Upper lobe of left lung (tissue), 4 donors: ENCODE data around the gene SULT1C4.

Experiments
- POLR2A ChIP-seq, 4 donors: fragments of 450-650 bp; IDR thresholded peaks; one replicate each; pipeline ENCODE4 v1.5.1; 2016 to 2017; ENCODE audit warnings: antibody characterized with exemption in 4 of 4, mild to moderate bottlenecking in 2 of 4
- TF ChIP-seq, protein P1 (sequence below), 6 experiments: fragments of 450-650 bp in 4 of 6; fragments of 200-600 bp in 2 of 6; sonication (generic) in 2 of 6; IDR thresholded peaks; one replicate each; pipeline ENCODE4 v1.5.1; 2016 to 2019; ENCODE audit warnings: antibody characterized with exemption in 6 of 6

DNA sequence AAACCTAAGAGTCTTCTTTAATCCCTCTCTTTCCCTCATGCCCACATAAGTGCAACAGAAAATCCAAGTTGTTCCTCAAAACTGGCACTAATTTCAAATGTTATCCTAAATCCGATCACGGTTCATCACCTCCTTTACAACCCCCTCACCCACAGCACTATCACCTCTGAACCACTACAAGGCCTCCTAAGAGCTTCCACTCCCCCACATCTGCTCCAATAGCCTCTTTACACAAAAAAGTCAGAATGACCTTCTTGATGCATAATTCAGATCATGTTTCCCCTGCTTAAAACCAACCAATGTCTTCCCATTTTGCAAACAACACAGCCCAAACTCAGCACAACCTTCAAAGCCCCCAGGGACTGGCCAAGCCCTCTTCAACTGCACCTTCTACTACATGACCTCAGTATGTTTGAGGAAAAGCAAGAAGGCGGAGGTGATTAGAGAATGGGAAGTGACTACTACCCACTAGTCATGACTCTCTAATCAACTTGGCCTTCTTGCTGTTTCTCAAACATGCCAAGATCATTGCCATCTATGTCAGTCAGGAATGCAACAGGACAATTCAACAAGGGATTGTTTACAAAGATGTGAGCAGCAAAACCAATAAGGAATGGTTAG, 36.6 kb downstream of the SULT1C4 start:
- TF ChIP-seq, protein P1, sequence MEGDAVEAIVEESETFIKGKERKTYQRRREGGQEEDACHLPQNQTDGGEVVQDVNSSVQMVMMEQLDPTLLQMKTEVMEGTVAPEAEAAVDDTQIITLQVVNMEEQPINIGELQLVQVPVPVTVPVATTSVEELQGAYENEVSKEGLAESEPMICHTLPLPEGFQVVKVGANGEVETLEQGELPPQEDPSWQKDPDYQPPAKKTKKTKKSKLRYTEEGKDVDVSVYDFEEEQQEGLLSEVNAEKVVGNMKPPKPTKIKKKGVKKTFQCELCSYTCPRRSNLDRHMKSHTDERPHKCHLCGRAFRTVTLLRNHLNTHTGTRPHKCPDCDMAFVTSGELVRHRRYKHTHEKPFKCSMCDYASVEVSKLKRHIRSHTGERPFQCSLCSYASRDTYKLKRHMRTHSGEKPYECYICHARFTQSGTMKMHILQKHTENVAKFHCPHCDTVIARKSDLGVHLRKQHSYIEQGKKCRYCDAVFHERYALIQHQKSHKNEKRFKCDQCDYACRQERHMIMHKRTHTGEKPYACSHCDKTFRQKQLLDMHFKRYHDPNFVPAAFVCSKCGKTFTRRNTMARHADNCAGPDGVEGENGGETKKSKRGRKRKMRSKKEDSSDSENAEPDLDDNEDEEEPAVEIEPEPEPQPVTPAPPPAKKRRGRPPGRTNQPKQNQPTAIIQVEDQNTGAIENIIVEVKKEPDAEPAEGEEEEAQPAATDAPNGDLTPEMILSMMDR (IDR thresholded peaks at IDR 0.05): no peak
- no peak for TF ChIP-seq POLR2A (IDR thresholded peaks at IDR 0.05)
